A673 (cell line): ENCODE results near the gene ADRM1. TPM values are rescaled to one million over a fixed set of nuclear protein-coding genes. Genes with fewer than 3 reads are reported as not detected.

Experiments used
- BruUV-seq: library from RNA; stranded (reverse); fragments of 400-500 nt; replicated peaks from 2 replicates; lab custom pipeline; 2021; lab: Mats Ljungman, UMichigan
- CTCF ChIA-PET: fragments of 300-600 bp; sonication (Branson Sonifier 250); formaldehyde crosslinking; loops from one replicate; lab custom pipeline; 2022; ENCODE audit warnings: antibody characterized with exemption; lab: Charles Lee
- POLR2A ChIA-PET: fragments of 300-600 bp; sonication (Branson Sonifier 250); formaldehyde crosslinking; loops from one replicate; lab custom pipeline; 2022; ENCODE audit warnings: antibody characterized with exemption; ENCODE audit not compliant: low non-redundant PET; lab: Charles Lee
- DNase-seq: peaks from one replicate; pipeline ENCODE4 v3.0.0-alpha.2; 2015; ENCODE audit warnings: low spot score
- H3K27ac ChIP-seq: fragments of 200-600 bp; sonication (generic); 2 replicates; pipeline ENCODE4 v1.5.1; 2016; ENCODE audit warnings: mixed run types, low read depth, mild to moderate bottlenecking, mixed read lengths, antibody characterized with exemption, low read length; ENCODE audit not compliant: poor library complexity, severe bottlenecking
- H3K27me3 ChIP-seq: fragments of 200-600 bp; sonication (generic); replicated peaks from 2 replicates; pipeline ENCODE4 v1.6.1; 2017; ENCODE audit warnings: mixed run types, low read depth, mild to moderate bottlenecking, mixed read lengths, antibody characterized with exemption, low read length; ENCODE audit not compliant: insufficient read depth, poor library complexity
- H3K36me3 ChIP-seq: fragments of 200-600 bp; sonication (generic); 2 replicates; pipeline ENCODE4 v1.6.1; 2016; ENCODE audit warnings: mixed run types, mild to moderate bottlenecking, mixed read lengths, antibody characterized with exemption, low read length; ENCODE audit not compliant: insufficient read depth, poor library complexity, severe bottlenecking
- H3K4me1 ChIP-seq: fragments of 200-600 bp; sonication (generic); 2 replicates; pipeline ENCODE4 v1.6.1; 2017; ENCODE audit warnings: mixed run types, mild to moderate bottlenecking, mixed read lengths, antibody characterized with exemption, low read length; ENCODE audit not compliant: insufficient read depth, poor library complexity, severe bottlenecking
- H3K4me3 ChIP-seq: fragments of 200-600 bp; sonication (generic); 2 replicates; pipeline ENCODE4 v1.5.1; 2016; ENCODE audit warnings: low read depth, mixed run types, mild to moderate bottlenecking, mixed read lengths, low read length; ENCODE audit not compliant: poor library complexity, severe bottlenecking
- H3K9me3 ChIP-seq: fragments of 200-600 bp; sonication (generic); 2 replicates; pipeline ENCODE4 v1.6.1; 2016; ENCODE audit warnings: mixed run types, low read depth, mild to moderate bottlenecking, mixed read lengths, antibody characterized with exemption, low read length; ENCODE audit not compliant: poor library complexity, severe bottlenecking
- EZH2 ChIP-seq: fragments of 200-600 bp; sonication (generic); IDR thresholded peaks from 2 replicates; pipeline ENCODE4 v1.6.1; 2017; ENCODE audit warnings: borderline replicate concordance, low read depth, mild to moderate bottlenecking, mixed read lengths, antibody characterized with exemption, low read length; ENCODE audit not compliant: poor library complexity, severe bottlenecking
- intact Hi-C: fragments of 100-400 bp; cut with micrococcal nuclease; formaldehyde crosslinking; loops from one replicate; pipeline ENCODE4 v1.10.0; 2022; ENCODE audit not compliant: unreplicated experiment
- total RNA-seq: library from RNA; stranded (reverse); gene quantifications from 2 replicates; pipeline ENCODE4 v1.2.3, GENCODE V29; 2021
- TF ChIP-seq, protein P1 (sequence below): fragments of 300-800, 200-600 bp; sonication (generic); conservative IDR thresholded peaks from 2 replicates; pipeline ENCODE4 v1.5.1; 2017; ENCODE audit warnings: low read depth, mild to moderate bottlenecking, antibody characterized with exemption, low read length, moderate library complexity, mixed read lengths

The ADRM1 gene
- total RNA-seq, 1 experiment from 2014 or later: 252 TPM

DNA sequence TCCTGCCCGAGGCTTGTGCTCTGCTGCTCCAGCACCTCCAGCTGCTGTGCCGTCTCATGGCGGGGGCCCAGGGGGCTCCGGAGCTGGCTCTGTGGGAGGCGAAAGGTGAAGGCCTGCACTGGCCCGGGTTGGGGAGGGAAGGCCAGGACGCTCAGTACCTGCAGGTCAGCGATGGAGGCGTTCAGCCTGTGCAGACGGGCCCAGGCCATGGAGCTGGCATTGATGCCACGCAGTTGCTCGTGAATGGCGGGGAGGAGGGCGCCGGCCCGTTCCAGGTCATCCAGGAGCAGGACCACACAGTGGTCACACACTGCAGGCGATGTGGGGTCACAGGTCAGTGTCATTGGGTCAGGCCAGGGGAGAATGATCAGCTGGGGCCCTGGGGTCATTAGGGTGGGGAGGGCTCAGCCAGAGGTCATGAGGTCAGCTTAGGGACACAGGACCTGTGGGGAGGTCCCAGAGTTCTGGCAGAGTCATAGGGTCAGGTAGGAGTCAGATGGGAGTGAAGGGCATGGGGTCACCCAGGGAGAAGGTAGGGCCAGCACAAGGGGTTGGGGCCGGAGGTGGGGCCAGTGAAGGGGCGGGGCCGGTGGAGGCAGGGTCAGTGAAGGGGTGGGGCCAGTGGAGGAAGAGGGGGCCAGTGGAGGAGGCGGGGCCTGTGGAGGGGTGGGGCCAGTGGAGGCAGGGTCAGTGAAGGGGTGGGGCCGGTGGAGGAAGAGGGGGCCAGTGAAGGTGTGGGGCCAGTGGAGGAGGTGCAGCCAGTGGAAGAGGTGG is 18.0 kb downstream of the ADRM1 start:
- Histone ChIP-seq H3K4me3 (no peak overlapping the region), H3K9me3 (no peaks in the 10 kb centered on the region), H3K27me3 (no peaks in the 10 kb centered on the region), H3K4me1 (no peaks in the 10 kb centered on the region), H3K36me3 (no peaks in the 10 kb centered on the region), H3K27ac (no peak overlapping the region)
- CTCF ChIA-PET: no interaction called here
- intact Hi-C loops: no loop called here
- DNase-seq: no peak
- TF ChIP-seq, protein P1, sequence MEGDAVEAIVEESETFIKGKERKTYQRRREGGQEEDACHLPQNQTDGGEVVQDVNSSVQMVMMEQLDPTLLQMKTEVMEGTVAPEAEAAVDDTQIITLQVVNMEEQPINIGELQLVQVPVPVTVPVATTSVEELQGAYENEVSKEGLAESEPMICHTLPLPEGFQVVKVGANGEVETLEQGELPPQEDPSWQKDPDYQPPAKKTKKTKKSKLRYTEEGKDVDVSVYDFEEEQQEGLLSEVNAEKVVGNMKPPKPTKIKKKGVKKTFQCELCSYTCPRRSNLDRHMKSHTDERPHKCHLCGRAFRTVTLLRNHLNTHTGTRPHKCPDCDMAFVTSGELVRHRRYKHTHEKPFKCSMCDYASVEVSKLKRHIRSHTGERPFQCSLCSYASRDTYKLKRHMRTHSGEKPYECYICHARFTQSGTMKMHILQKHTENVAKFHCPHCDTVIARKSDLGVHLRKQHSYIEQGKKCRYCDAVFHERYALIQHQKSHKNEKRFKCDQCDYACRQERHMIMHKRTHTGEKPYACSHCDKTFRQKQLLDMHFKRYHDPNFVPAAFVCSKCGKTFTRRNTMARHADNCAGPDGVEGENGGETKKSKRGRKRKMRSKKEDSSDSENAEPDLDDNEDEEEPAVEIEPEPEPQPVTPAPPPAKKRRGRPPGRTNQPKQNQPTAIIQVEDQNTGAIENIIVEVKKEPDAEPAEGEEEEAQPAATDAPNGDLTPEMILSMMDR: no peak
- TF ChIP-seq EZH2: no peak
- no TSS peak for BruUV-seq
- POLR2A ChIA-PET: no interaction called here

- CTCF ChIA-PET: no interaction called here
- Histone ChIP-seq H3K27me3 (no peaks in the 10 kb centered on the region), H3K4me1 (no peaks in the 10 kb centered on the region), H3K27ac (no peak overlapping the region), H3K9me3 (no peaks in the 10 kb centered on the region), H3K4me3 (no peak overlapping the region), H3K36me3 (no peaks in the 10 kb centered on the region)
- intact Hi-C loops: no loop called here
- no peak for DNase-seq
- no peak for TF ChIP-seq EZH2
- TF ChIP-seq, protein P1: no peak
- BruUV-seq: no TSS peak
- POLR2A ChIA-PET: no interaction called here
These were observed 18.7 kb downstream of the ADRM1 start for GRCh38 chr20:62321521-62321948.

GRCh38 chr20:62321975-62322374 is 19.2 kb downstream of the ADRM1 start:
- no peak for DNase-seq
- Histone ChIP-seq H3K27me3 (no peaks in the 10 kb centered on the region), H3K4me3 (no peak overlapping the region), H3K27ac (no peak overlapping the region), H3K4me1 (no peaks in the 10 kb centered on the region), H3K36me3 (no peaks in the 10 kb centered on the region), H3K9me3 (no peaks in the 10 kb centered on the region)
- TF ChIP-seq, protein P1: no peak
- TF ChIP-seq EZH2: no peak
- BruUV-seq: no TSS peak
- intact Hi-C loops: no loop called here
- ChIA-PET POLR2A (no interaction called here), CTCF (no interaction called here)
